PC-3 (cell line): Measurements from ENCODE around the gene KRTAP10-9.
"Not testable (repeated sequence)": the region's sequence is repeated elsewhere in the genome, so short reads cannot be mapped to it uniquely, and the experiment has no call there.

Experiments
- CTCF ChIP-seq: fragments of 300-600 bp; sonication (generic); conservative IDR thresholded peaks from 2 replicates; pipeline ENCODE4 v1.5.1; 2017; ENCODE audit warnings: antibody characterized with exemption, low read depth, mild to moderate bottlenecking, low read length
- EZH2 ChIP-seq: fragments of 300-600 bp; sonication (generic); IDR thresholded peaks from one replicate; pipeline ENCODE4 v1.6.1; 2017; ENCODE audit warnings: antibody characterized with exemption, mild to moderate bottlenecking, low read length; ENCODE audit not compliant: unreplicated experiment
- EZH2phosphoT487 ChIP-seq: fragments of 300-600 bp; sonication (generic); IDR thresholded peaks from 2 replicates; pipeline ENCODE4 v1.6.1; 2018; ENCODE audit warnings: mild to moderate bottlenecking, antibody characterized with exemption, low read length, borderline replicate concordance

GRCh38 chr21:44590897-44591800 is 35.7 kb upstream of the KRTAP10-9 start:
- not testable (repeated sequence) for TF ChIP-seq EZH2phosphoT487, CTCF, EZH2
